CD4-positive, alpha-beta T cell treated with Interferon alpha-2 for 1 hour (primary cell): ENCODE results near the gene SPATS2L.

Source experiments
- DNase-seq, 2 donors: peaks; one replicate each; pipeline ENCODE4 v3.0.0-alpha.2; 2020 to 2022

The SPATS2L gene

GRCh38 chr2:200352636-200353035, 46.1 kb downstream of the SPATS2L start:
- no peak for DNase-seq

GRCh38 chr2:200353120-200353519, 46.6 kb downstream of the SPATS2L start:
- no peak for DNase-seq

- DNase-seq = no peak
These were observed 47.4 kb downstream of the SPATS2L start for GRCh38 chr2:200353874-200354273.

GRCh38 chr2:200354833-200355751, 48.6 kb downstream of the SPATS2L start:
- DNase-seq = no peak

- no peak for DNase-seq
These were observed 49.8 kb downstream of the SPATS2L start for GRCh38 chr2:200356321-200356720.

GRCh38 chr2:200356857-200357384, 50.4 kb downstream of the SPATS2L start:
- DNase-seq = no peak

- DNase-seq = no peak
These were observed 51.4 kb downstream of the SPATS2L start for GRCh38 chr2:200357845-200358244.

GRCh38 chr2:200359552-200359951, 53.1 kb downstream of the SPATS2L start:
- DNase-seq = no peak

GRCh38 chr2:200360364-200360763, 53.9 kb downstream of the SPATS2L start:
- no peak for DNase-seq

GRCh38 chr2:200362202-200362917, 55.9 kb downstream of the SPATS2L start:
- no peak for DNase-seq

- DNase-seq = no peak
These were observed 56.8 kb downstream of the SPATS2L start for GRCh38 chr2:200363279-200363678.

GRCh38 chr2:200364142-200364541, 57.6 kb downstream of the SPATS2L start:
- DNase-seq = no peak

GRCh38 chr2:200364620-200365019, 58.1 kb downstream of the SPATS2L start:
- DNase-seq = no peak

- DNase-seq = no peak
These were observed 58.7 kb downstream of the SPATS2L start for GRCh38 chr2:200365209-200365608.

GRCh38 chr2:200367155-200367554, 60.7 kb downstream of the SPATS2L start:
- no peak for DNase-seq

- DNase-seq = no peak
These were observed 63.4 kb downstream of the SPATS2L start for GRCh38 chr2:200369886-200370285.

GRCh38 chr2:200373231-200373630, 66.7 kb downstream of the SPATS2L start:
- DNase-seq = peak in 1 of 2 donors; percentile 40

- DNase-seq = peak; percentile 65 to 86
These were observed 67.5 kb downstream of the SPATS2L start for GRCh38 chr2:200373973-200374416.

GRCh38 chr2:200376513-200377354, 70.2 kb downstream of the SPATS2L start:
- DNase-seq = peak; percentile 38 to 62

GRCh38 chr2:200377355-200378336, 71.2 kb downstream of the SPATS2L start:
- DNase-seq = no peak

- no peak for DNase-seq
These were observed 72.3 kb downstream of the SPATS2L start for GRCh38 chr2:200378652-200379290.
